Nephron progenitor cell (in vitro differentiated cells): ENCODE measurements around the gene MARCHF10.
A peak's percentile ranks its signal among the peaks of the same experiment; 100 is the strongest.

Experiments used
- DNase-seq: peaks from one replicate; pipeline ENCODE4 v3.0.0; 2021
- H3K27ac Mint-ChIP-seq: 2 replicates; pipeline ENCODE4 v1.8.0; 2021; ENCODE audit warnings: mild to moderate bottlenecking, moderate library complexity, mixed read lengths
- H3K27me3 Mint-ChIP-seq: 2 replicates; pipeline ENCODE4 v1.8.0; 2021; ENCODE audit warnings: mild to moderate bottlenecking, low read depth, mixed read lengths; ENCODE audit not compliant: poor library complexity
- H3K36me3 Mint-ChIP-seq: 2 replicates; pipeline ENCODE4 v1.8.0; 2021; ENCODE audit warnings: low read depth, mixed read lengths
- H3K4me1 Mint-ChIP-seq: 2 replicates; pipeline ENCODE4 v1.8.0; 2021; ENCODE audit warnings: mixed read lengths
- H3K4me3 Mint-ChIP-seq: 2 replicates; pipeline ENCODE4 v1.8.0; 2021; ENCODE audit warnings: mild to moderate bottlenecking, moderate library complexity, mixed read lengths
- H3K9me3 Mint-ChIP-seq: 2 replicates; pipeline ENCODE4 v1.8.0; 2021; ENCODE audit warnings: mild to moderate bottlenecking, moderate library complexity, mixed read lengths
- CTCF ChIP-seq: fragments of 200-600 bp; sonication (generic); IDR thresholded peaks from 2 replicates; pipeline ENCODE4 v1.5.0; 2021; ENCODE audit warnings: antibody characterized with exemption

The MARCHF10 gene

GRCh38 chr17:62689441-62690167 lies 118.5 kb downstream of the MARCHF10 start:
- no peak overlapping the region for H3K4me3 Mint-ChIP-seq
- peaks cover 15% of the 10 kb centered on the region for H3K4me1 Mint-ChIP-seq
- no peak for DNase-seq
- no peak for TF ChIP-seq CTCF
- peaks cover 33% of the 10 kb centered on the region for H3K36me3 Mint-ChIP-seq
- H3K27me3 Mint-ChIP-seq = no peaks in the 10 kb centered on the region
- H3K9me3 Mint-ChIP-seq = peaks cover 10% of the 10 kb centered on the region
- H3K27ac Mint-ChIP-seq = no peak overlapping the region

GRCh38 chr17:62688398-62689160 lies 119.5 kb downstream of the MARCHF10 start:
- Mint-ChIP-seq H3K4me3 (no peak overlapping the region), H3K9me3 (peaks cover 10% of the 10 kb centered on the region), H3K36me3 (peaks cover 43% of the 10 kb centered on the region), H3K4me1 (peaks cover 4% of the 10 kb centered on the region), H3K27me3 (no peaks in the 10 kb centered on the region), H3K27ac (peak overlapping the region; percentile 36)
- no peak for TF ChIP-seq CTCF
- no peak for DNase-seq

GRCh38 chr17:62687997-62688396 lies 120.1 kb downstream of the MARCHF10 start:
- H3K9me3 Mint-ChIP-seq = peaks cover 10% of the 10 kb centered on the region
- no peaks in the 10 kb centered on the region for H3K27me3 Mint-ChIP-seq
- H3K4me3 Mint-ChIP-seq = no peak overlapping the region
- H3K36me3 Mint-ChIP-seq = peaks cover 46% of the 10 kb centered on the region
- H3K4me1 Mint-ChIP-seq = no peaks in the 10 kb centered on the region
- DNase-seq = no peak
- TF ChIP-seq CTCF = no peak
- H3K27ac Mint-ChIP-seq = no peak overlapping the region

GRCh38 chr17:62684179-62684578 lies 123.9 kb downstream of the MARCHF10 start:
- peaks cover 10% of the 10 kb centered on the region for H3K9me3 Mint-ChIP-seq
- H3K36me3 Mint-ChIP-seq = peaks cover 65% of the 10 kb centered on the region
- no peak for TF ChIP-seq CTCF
- H3K27ac Mint-ChIP-seq = no peak overlapping the region
- peaks cover 3% of the 10 kb centered on the region for H3K4me1 Mint-ChIP-seq
- no peaks in the 10 kb centered on the region for H3K27me3 Mint-ChIP-seq
- no peak overlapping the region for H3K4me3 Mint-ChIP-seq
- no peak for DNase-seq

GRCh38 chr17:62681939-62682381 lies 126.2 kb downstream of the MARCHF10 start:
- H3K4me1 Mint-ChIP-seq = peaks cover 8% of the 10 kb centered on the region
- H3K9me3 Mint-ChIP-seq = peaks cover 10% of the 10 kb centered on the region
- H3K36me3 Mint-ChIP-seq = peaks cover 63% of the 10 kb centered on the region
- H3K27me3 Mint-ChIP-seq = no peaks in the 10 kb centered on the region
- H3K27ac Mint-ChIP-seq = no peak overlapping the region
- no peak for TF ChIP-seq CTCF
- DNase-seq = no peak
- no peak overlapping the region for H3K4me3 Mint-ChIP-seq
